ENCODE results near the gene PSMA5.
"Not testable (repeated sequence)": the region's sequence is repeated elsewhere in the genome, so short reads cannot be mapped to it uniquely, and the experiment has no call there.

PSMA5 gene

GRCh38 chr1:109426281-109427170, at the start of gene PSMA5:
Gene PSMA5, minus strand, starts transcription at chr1:109426448. Its CDS starts 118 bp downstream, at chr1:109426330.
- DNase-seq: peak; percentile 99
- in situ Hi-C loops (cut with HindIII; ENCODE audit: low pct_ligation_motif_present, low pct_unique_long_range_greater_than_20kb, low sequenced_read_pairs): no loop called here

- no peak for DNase-seq
- in situ Hi-C loops (cut with HindIII; ENCODE audit: low pct_ligation_motif_present, low pct_unique_long_range_greater_than_20kb, low sequenced_read_pairs): no loop called here
These were observed 49.0 kb upstream of the PSMA5 start for GRCh38 chr1:109475261-109475660.

GRCh38 chr1:109474697-109475096, 48.4 kb upstream of the PSMA5 start:
- no peak for DNase-seq
- in situ Hi-C loops (cut with HindIII; ENCODE audit: low pct_ligation_motif_present, low pct_unique_long_range_greater_than_20kb, low sequenced_read_pairs): no loop called here

- in situ Hi-C loops (cut with HindIII; ENCODE audit: low pct_ligation_motif_present, low pct_unique_long_range_greater_than_20kb, low sequenced_read_pairs); DNase-seq: not testable (repeated sequence)
These were observed 47.2 kb upstream of the PSMA5 start for GRCh38 chr1:109473284-109474057.

- no peak for DNase-seq
- in situ Hi-C loops (cut with HindIII; ENCODE audit: low pct_ligation_motif_present, low pct_unique_long_range_greater_than_20kb, low sequenced_read_pairs): no loop called here
These were observed 46.5 kb upstream of the PSMA5 start for GRCh38 chr1:109472779-109473178.

- in situ Hi-C loops (cut with HindIII; ENCODE audit: low pct_ligation_motif_present, low pct_unique_long_range_greater_than_20kb, low sequenced_read_pairs): no loop called here
These were observed 44.0 kb upstream of the PSMA5 start for GRCh38 chr1:109470245-109470644.

GRCh38 chr1:109468903-109469302, 42.7 kb upstream of the PSMA5 start:
- no peak for DNase-seq
- in situ Hi-C loops (cut with HindIII; ENCODE audit: low pct_ligation_motif_present, low pct_unique_long_range_greater_than_20kb, low sequenced_read_pairs): no loop called here

More at GRCh38 chr1:109470245-109470644, 44.0 kb upstream of the PSMA5 start:
- no peak for DNase-seq

- DNase-seq: no peak
- in situ Hi-C loops (cut with HindIII; ENCODE audit: low pct_ligation_motif_present, low pct_unique_long_range_greater_than_20kb, low sequenced_read_pairs): no loop called here
These were observed 41.8 kb upstream of the PSMA5 start for GRCh38 chr1:109468061-109468460.

- DNase-seq: no peak
These were observed 41.1 kb upstream of the PSMA5 start for GRCh38 chr1:109467301-109467777.

GRCh38 chr1:109466452-109467300, 40.4 kb upstream of the PSMA5 start, which contains the start of gene SYPL2:
Gene SYPL2, plus strand, starts transcription at chr1:109466546. Its CDS starts 298 bp downstream, at chr1:109466844.
- no peak for DNase-seq
- in situ Hi-C loops (cut with HindIII; ENCODE audit: low pct_ligation_motif_present, low pct_unique_long_range_greater_than_20kb, low sequenced_read_pairs): no loop called here

More at GRCh38 chr1:109467301-109467777, 41.1 kb upstream of the PSMA5 start:
- in situ Hi-C loops (cut with HindIII; ENCODE audit: low pct_ligation_motif_present, low pct_unique_long_range_greater_than_20kb, low sequenced_read_pairs): no loop called here

GRCh38 chr1:109466125-109466451, 39.8 kb upstream of the PSMA5 start:
- in situ Hi-C loops (cut with HindIII; ENCODE audit: low pct_ligation_motif_present, low pct_unique_long_range_greater_than_20kb, low sequenced_read_pairs): no loop called here
- no peak for DNase-seq

GRCh38 chr1:109457819-109458218, 31.6 kb upstream of the PSMA5 start:
- DNase-seq: no peak
- in situ Hi-C loops (cut with HindIII; ENCODE audit: low pct_ligation_motif_present, low pct_unique_long_range_greater_than_20kb, low sequenced_read_pairs): no loop called here

GRCh38 chr1:109454497-109455133, 28.4 kb upstream of the PSMA5 start:
- in situ Hi-C loops (cut with HindIII; ENCODE audit: low pct_ligation_motif_present, low pct_unique_long_range_greater_than_20kb, low sequenced_read_pairs): no loop called here
- no peak for DNase-seq

GRCh38 chr1:109447524-109447923, 21.3 kb upstream of the PSMA5 start:
- in situ Hi-C loops (cut with HindIII; ENCODE audit: low pct_ligation_motif_present, low pct_unique_long_range_greater_than_20kb, low sequenced_read_pairs): no loop called here
- DNase-seq: no peak

- DNase-seq; in situ Hi-C loops (cut with HindIII; ENCODE audit: low pct_ligation_motif_present, low pct_unique_long_range_greater_than_20kb, low sequenced_read_pairs): not testable (repeated sequence)
These were observed 19.9 kb upstream of the PSMA5 start for GRCh38 chr1:109445949-109446695.

GRCh38 chr1:109444346-109444745, 18.1 kb upstream of the PSMA5 start:
- no peak for DNase-seq
- in situ Hi-C loops (cut with HindIII; ENCODE audit: low pct_ligation_motif_present, low pct_unique_long_range_greater_than_20kb, low sequenced_read_pairs): no loop called here

- DNase-seq: no peak
- in situ Hi-C loops (cut with HindIII; ENCODE audit: low pct_ligation_motif_present, low pct_unique_long_range_greater_than_20kb, low sequenced_read_pairs): no loop called here
These were observed 17.2 kb upstream of the PSMA5 start for GRCh38 chr1:109443476-109443875.

Data from ACHN (cell line).